CD4-positive, alpha-beta T cell treated with Interleukin-4 for 1 hour (primary cell): ENCODE data around the gene VWC2L.

Experiments
- DNase-seq, 2 donors: peaks; one replicate each; pipeline ENCODE4 v3.0.0-alpha.2; 2020 to 2022

Gene VWC2L

GRCh38 chr2:214604861-214605260 is 194.0 kb downstream of the VWC2L start:
- no peak for DNase-seq

- DNase-seq = no peak
These were observed 196.2 kb downstream of the VWC2L start for GRCh38 chr2:214607051-214607450.

GRCh38 chr2:214611015-214611414 is 200.2 kb downstream of the VWC2L start:
- no peak for DNase-seq

GRCh38 chr2:214624166-214624760 is 213.4 kb downstream of the VWC2L start:
- no peak for DNase-seq

- no peak for DNase-seq
These were observed 217.2 kb downstream of the VWC2L start for GRCh38 chr2:214628091-214628490.
